ENCODE data around the gene ATXN1L.

GRCh38 chr16:71893888-71894228 lies 48.1 kb downstream of the ATXN1L start:
- TF ChIP-seq, protein P1, sequence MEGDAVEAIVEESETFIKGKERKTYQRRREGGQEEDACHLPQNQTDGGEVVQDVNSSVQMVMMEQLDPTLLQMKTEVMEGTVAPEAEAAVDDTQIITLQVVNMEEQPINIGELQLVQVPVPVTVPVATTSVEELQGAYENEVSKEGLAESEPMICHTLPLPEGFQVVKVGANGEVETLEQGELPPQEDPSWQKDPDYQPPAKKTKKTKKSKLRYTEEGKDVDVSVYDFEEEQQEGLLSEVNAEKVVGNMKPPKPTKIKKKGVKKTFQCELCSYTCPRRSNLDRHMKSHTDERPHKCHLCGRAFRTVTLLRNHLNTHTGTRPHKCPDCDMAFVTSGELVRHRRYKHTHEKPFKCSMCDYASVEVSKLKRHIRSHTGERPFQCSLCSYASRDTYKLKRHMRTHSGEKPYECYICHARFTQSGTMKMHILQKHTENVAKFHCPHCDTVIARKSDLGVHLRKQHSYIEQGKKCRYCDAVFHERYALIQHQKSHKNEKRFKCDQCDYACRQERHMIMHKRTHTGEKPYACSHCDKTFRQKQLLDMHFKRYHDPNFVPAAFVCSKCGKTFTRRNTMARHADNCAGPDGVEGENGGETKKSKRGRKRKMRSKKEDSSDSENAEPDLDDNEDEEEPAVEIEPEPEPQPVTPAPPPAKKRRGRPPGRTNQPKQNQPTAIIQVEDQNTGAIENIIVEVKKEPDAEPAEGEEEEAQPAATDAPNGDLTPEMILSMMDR (IDR thresholded peaks at IDR 0.05) = no peak
- no peak for TF ChIP-seq POLR2A (IDR thresholded peaks at IDR 0.05)
- TF ChIP-seq POLR2AphosphoS5 (IDR thresholded peaks at IDR 0.05) = no peak

Measured in gastroesophageal sphincter (tissue), 3 donors.